Spleen (tissue), 3 donors: Measurements from ENCODE around the gene PARD3B.

Experiments
- POLR2A ChIP-seq, 3 donors: fragments of 450-650 bp; IDR thresholded peaks; one replicate each; pipeline ENCODE4 v1.5.1; 2017; ENCODE audit warnings: antibody characterized with exemption in 3 of 3, mild to moderate bottlenecking in 1 of 3
- POLR2AphosphoS5 ChIP-seq, 3 donors: sonication (generic); formaldehyde crosslinking; IDR thresholded peaks; one replicate each; pipeline ENCODE4 v1.5.1; 2017; ENCODE audit warnings: antibody characterized with exemption in 3 of 3

DNA sequence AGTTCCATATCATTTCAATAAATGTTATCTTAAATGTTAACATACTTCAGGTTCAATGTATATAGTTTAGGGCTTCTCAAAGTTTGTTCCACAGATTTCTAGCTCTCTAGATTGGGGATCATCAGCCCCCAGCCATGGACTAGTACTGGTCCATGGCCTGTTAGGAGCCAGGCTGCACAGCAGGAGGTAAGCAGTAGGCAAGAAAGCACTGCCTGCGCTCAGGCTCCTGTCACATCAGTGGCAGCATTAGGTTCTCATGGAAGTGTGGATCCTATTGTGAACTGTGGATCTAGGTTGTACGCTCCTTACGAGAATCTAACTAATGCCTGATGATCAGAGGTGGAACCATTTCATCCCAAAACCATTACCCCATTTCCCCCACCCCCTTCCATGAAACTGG, 531.1 kb downstream of the PARD3B start:
- TF ChIP-seq POLR2AphosphoS5 (IDR thresholded peaks at IDR 0.05): no peak
- TF ChIP-seq POLR2A (IDR thresholded peaks at IDR 0.05): no peak
